GM19240 (cell line): ENCODE measurements around the gene CIB4.

Experiments
- DNase-seq: peaks from one replicate; pipeline ENCODE4 v3.0.0; 2011; ENCODE audit warnings: low spot score; ENCODE audit not compliant: insufficient read length

The CIB4 gene

DNA sequence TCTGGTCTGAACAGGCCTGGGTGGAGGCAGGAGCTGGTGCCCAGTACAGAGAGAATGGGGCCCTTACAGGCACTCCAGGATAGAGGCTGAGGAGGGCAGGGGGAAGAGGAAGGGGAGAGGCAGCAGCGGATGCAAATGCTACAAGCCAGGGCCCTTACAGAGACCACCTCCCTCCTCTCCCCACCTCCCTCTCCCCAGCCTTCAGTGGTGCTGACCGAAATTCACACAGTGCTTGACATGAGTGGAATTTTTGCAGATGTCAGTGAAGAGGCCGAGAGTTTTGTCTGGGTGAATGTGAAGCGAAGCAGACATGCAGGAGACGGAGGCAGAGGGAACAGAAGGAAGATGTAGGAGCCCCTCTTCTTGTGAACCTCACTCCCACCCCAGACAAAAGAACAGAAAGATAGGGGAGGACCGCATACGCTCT, 31.9 kb downstream of the CIB4 start:
- DNase-seq = no peak

DNA sequence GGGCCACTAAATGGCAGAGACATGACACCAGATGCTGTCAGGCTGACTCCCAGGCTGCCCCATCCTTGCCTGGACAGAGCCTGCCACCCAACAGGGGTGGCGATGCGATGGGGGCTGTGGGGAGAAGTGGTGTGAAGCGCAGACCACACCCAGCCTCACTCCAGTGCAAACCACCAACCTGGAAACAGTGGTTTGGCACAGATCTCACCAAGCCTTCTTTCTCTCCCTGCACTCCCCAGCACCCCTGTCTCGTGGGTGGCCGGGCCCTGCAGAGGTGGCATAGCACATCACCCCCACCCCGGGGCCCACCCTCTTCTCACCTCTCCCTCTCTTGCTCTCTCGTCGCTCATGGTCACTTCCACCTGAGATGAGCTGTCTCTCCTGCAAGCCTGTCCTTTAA, 32.6 kb downstream of the CIB4 start:
- DNase-seq = no peak

DNA sequence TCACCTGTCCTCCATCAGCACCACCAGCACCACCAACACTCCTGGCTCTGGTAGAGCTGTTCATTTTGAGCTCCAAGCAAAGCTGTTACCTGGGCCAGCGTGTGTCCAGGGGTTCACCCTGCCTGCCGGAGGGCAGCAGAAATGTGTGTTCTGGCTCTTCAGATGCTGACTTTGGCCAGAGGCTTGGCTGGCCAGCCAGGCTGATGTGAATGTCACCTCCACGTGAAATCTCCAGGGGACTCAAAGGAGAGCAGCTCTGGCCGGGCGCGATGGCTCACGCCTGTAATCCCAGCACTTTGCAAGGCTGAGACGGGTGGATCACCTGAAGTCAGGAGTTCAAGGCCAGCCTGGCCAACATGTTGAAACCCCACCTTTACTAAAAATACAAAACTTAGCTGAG, 33.5 kb downstream of the CIB4 start:
- no peak for DNase-seq

DNA sequence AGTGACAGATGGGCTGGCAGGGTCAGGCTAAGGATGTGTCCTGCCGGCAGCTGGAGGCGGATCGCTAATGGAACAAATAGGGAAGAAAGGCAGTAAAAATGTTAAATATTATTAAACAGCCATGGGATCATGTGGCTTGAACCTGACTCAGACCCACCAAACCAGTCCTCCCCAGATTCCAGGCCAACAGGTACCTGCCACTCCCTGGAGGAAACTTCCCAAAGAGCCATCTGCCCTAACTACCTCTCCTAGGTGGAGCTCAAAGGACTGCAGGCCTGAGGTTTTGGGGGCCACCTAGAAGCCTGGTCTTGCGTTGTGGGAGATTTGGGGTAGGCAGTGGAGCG, 34.3 kb downstream of the CIB4 start:
- DNase-seq = no peak

DNA sequence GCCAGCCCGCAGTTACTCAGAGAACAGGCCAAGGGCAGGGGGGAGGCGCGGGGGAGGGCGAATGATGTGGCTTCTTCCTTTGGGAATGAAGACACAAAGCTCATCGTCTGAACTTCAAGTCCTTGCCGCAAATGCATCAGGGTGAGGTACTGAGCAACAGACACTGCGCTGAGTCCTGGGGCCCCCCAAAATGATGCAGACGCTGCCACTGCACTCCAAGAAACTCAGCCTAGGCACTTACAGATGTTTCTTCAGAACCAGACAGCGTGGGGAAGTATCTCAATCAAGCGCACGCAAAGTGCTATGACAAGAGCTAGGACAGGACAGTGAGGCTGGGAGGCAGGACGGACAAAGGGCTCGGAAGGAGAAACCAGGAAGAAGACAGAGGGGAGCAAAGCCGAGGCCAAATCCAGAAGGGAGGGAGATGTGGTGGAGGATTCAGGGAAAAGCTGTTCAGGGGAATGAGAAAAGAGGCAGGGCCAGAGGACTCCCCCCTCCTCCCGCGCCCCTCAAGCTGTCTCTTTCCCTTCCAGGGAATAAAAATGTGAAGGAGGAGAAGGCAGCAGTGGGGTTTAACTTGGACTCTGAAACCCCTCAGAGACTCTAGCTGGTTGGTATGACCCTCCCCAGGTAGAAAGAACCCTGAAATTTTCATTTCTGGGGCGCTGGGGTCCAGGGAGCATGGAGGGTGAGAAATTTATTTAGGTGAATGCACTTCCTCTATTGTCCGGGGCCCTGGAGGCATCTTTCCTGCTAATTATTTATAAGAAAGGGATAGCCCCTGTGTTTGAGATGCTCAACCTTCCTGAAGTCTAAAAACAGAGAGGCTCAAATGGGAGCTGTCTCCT, 34.9 kb downstream of the CIB4 start:
- DNase-seq = no peak

DNA sequence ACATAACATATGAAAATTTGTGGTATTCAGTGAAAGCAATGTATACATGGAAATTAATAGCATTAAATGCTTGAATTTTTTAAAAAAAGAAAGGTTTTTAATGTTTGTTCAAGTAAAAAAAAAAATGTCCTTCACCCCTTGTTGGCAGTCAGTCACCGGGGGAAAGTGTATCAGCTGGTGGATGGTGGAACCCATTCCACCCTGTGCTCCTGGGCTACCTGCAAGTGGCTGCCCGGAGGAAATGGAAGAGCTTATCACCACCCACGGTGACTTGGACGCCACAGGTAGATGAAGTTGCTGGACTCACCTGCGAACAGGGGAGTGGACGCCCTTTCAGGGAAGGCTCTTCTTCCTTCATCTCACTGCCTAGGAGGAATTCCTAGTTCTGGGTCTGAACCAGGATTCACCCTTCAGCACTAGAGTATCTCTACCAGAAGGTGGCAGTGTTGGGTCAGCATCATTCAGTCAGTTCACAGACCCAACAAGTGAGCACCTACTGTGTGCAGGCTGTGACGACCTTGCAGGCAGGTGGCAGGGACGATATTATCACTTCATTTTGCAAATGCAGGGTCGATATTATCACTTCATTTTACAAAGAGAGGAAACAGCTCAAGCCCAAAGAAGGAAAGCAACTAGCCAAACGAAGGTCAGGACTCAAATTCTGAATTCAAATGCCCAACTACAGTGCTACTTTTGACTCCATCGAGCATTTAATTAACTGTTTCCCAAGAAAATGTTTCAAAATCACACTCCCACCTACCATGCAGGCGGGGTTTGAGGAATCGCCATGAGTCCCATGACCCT, 35.8 kb downstream of the CIB4 start:
- DNase-seq = peak; percentile 19

DNA sequence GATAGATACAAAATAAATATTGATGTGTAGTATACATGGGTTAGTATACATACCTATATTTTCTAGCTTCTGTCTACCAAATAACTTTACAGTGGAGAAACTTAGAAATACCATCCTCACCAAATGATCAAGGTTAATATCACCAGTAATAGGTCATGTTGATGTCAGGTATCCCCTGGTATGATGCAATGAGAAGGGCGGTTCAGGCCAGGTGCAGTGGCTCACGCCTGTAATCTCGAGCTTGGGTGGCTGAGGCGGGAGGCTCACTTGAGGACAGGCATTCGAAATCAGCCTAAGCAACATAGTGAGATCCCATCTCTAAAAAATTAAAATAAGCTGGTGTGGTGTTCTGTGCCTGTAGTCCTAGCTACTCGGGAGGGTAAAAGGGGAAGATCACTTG, 38.6 kb downstream of the CIB4 start:
- no peak for DNase-seq

DNA sequence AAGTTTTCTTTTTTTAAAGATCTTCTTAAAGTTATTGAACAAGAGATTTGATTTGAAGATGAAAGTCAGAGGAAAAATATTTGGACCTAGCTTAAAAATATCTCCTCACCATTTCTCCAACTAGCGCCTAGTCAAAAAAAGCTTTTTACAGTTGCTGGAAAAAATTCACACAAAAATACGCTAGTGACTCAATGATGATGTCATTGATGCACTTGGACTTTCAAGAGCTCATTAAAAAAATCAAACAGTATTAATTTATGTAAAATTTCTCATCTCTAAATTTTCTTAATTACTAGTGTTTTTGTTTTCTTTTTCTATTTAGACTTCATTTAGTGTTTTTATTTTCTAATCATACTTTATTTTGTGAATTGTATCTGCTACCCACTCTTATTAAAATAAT, 41.8 kb downstream of the CIB4 start:
- DNase-seq = no peak

DNA sequence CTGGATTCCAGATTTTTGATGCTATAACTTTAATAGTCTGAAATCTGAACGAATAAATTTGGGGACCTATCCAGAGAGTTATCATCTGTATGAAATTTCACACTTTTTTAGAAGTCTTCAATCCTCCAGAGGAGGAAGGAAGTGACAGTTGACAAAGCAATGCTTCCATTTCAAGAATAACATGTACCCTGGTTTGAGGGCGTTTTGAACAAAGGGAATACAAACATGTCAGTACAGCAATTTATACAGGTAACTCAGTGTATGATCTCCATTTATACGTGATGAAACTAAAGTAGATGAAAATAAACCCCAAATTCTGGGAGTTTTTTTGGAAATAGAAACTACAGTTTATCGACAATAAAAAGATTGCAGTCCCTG, 42.2 kb downstream of the CIB4 start:
- DNase-seq = no peak

DNA sequence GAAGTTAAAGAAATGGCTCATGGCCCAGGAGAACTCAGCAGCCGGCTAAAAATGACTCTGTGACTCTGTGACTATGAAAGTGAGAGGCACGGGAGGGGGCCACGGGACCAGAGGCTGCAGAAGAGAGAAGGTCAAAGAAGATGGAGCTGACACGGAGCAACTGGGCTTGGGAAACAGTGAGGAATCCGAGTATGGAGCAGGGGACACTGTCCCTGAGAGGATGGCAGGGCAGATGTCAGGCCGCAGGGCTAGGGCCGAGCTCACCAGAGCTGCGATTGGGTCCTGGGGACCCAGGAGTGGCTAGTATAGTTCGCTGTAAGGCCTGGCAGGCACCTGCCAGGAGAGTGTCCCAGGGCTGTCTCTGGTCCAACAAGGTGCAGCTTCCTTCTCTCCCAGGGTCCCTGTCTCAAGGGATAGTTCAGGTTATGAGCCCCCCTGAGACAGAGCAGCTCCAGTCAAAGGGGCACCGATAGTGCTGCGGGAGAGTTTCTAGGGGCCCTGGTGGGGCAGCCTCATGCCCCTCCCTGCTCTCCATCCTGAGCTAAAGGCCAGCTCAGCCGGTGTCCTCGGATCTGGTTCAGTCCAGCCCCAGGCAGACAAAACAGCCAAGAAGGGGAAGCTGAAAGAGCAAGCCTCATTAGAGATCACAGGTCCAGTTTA, 42.7 kb downstream of the CIB4 start:
- DNase-seq = no peak

DNA sequence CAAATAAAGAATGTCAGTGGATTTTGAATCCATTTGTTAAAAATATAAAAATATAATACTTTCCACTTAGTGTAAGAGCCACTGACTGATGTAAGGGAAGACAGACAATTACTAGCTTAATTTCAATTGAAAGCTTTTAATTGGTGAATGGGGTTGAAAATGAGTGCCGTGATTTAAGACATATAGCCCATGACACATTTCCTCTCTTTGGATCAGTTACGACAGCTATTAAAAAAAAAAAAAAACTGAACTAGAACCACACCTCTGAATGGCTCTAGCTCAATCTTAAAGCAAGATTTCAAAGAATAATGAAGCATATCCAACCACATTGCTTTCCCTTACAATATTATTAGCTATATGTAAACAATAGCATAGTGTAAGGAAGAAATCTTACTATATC, 44.0 kb downstream of the CIB4 start:
- no peak for DNase-seq

DNA sequence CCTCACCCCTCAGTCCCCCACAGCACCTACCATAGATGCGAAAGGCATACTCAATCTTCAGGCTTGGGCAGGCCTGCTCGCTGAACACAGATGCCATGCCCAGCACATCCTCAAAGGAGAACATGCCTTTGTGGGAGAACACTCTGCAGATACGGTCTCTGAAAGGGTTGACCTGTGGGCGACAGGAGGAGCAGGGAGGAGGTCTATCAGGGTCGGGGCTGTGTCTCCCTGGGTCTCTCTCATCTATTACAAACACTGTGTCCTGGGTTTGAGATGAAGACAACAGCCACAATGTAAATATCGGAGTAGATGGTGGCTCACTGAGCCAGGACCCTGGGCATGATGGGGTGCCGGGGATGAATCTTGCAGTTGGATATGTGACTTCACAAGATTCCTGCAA, 46.0 kb downstream of the CIB4 start:
- DNase-seq = no peak

DNA sequence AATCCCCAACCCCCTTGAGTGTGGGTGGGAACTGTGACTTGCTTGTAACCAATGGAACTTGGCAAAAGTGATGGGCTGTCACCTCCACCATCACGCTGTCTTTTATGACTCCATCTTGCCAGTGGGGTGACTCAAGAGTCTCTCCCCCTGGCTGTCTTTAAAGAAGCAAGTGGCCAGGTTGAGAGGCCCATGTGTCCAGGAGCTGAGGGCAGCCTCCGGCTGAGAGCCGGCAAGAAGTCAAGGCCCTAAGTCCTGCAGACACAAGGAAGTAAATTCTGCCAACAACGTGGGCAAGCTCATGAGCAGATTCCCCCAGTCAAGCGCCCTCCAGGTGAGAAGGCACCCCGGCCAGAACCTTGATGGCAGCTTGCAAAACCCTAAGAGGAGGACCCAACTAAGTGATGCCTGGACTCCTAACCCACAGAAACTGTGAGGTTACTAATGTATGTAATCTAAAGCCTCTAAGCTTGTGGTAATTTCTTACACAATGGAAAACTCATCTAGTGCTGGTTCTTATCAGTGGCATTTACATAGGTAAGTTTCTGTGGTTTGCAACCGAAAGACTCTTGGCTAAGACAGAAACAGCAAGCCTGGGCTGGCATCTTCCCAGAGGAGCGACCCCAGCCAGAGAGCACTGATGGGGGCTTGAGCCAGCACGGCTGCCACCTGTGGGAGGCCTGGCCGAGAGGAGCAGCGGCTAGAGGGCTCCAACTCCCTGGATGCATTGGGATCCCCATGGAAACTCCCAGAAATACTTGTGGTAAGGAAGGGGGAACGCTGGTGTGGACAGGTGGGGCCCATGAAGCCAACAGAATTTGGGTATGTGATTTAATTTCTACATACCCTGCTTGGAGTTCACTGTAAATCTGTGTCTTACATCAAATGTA, 49.3 kb downstream of the CIB4 start:
- no peak for DNase-seq

DNA sequence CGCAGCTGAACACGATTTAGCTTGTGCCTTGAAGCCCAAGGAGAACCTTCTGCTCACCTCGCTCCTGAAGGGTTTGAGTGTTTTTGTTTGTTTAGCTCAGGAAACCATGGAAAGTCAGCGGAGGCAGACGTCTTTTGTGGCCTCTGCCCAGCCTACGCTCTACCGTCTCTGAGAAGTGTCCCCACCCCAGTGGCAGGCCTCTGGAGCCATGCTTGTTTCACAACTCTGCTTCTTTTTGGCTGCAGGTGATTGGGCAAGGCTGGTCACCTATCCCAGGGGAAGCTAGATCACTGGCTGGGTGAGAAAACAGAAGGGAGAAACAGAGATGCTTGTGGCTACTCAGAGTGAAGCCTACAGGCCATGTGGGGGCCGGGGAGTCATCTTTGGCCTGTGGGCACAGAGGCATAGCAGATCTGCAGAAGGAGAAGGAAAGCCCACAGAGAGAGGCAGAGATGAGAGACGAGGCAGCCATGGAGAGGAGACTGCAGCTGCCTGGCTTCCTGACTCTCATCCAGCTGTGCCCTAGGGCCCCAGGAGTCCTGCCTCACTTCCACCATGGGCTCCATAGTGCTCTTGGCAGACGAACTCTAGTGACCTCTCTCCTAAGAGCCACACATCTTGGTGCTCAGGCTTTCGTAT, 50.1 kb downstream of the CIB4 start:
- DNase-seq = no peak

DNA sequence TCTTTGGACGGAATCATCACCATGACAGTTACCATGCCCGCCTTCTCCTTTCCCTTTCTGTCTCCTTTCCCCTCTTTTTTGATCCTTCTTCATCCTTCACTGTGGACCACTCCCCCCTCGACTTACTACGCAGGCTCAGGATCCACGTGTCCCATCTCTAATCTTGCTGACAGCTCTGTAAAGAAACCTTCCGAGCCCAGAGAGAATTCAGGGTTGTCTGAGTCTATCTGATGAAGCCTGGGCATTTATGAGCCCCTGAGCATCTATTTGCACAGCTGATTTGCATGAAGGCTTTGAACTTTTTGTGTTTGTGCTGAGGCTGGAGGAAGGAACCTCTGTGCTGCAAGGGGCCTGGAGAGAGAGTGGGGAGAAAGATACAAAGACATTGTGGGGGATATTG, 50.7 kb downstream of the CIB4 start:
- DNase-seq = no peak

DNA sequence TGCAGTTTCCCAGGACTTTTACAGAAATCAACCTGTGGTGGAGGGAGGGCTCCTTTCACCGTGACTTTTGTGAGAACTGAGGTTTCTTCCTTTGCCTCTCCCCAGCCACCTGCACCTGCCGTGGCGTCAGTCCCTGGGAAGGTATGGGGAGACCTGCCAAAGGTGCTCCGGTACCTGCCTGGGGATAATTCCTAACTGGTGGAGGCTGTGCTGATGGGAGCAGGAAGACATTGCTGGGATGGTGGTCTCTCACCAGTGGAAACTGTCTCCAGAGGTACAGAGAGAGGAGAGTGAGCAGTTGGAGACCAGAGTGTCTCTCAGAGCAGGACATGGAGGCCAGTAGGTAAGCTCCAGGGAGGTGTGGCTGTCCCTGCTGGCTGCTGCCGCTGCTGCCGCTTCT, 52.6 kb downstream of the CIB4 start:
- DNase-seq = no peak

DNA sequence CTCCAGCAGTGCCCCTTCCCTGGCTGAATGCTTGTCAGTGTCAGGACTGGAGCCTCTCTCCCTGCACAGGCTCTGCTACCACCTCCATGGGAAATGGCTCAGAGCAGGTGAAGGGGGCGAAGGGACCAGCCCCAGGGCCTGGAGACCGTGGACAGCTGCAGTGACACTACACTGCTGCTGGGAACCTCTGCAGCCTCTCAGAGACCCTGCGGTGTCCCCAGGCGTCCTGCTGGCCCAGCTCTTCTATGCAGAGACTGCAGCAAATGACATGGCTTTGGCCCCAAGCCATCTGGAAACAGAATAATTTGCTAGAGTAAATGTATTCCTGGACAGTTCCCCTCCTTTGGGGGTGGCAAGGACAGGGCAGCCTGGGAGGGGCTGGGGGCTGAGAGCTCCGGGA, 53.2 kb downstream of the CIB4 start:
- DNase-seq = no peak

DNA sequence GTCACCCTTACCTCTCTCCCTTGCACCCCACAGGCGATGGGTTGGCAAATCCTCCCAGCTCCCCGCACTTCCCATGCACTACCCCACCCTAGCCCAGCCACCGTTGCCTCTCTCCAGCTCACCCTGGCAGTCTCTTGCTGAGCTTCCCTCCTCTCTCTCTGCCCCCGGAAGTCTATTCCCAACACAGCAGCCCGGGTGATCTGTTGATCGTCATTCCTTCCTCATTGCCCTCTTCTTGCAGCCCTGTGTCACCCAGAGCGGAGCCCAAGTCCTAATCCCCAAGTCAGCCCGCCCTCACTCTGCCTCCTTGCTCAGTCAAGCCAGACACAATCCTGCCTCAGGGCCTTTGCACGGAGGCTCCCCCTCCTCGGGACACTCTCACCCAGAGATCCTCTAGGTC, 55.2 kb downstream of the CIB4 start:
- DNase-seq = no peak

DNA sequence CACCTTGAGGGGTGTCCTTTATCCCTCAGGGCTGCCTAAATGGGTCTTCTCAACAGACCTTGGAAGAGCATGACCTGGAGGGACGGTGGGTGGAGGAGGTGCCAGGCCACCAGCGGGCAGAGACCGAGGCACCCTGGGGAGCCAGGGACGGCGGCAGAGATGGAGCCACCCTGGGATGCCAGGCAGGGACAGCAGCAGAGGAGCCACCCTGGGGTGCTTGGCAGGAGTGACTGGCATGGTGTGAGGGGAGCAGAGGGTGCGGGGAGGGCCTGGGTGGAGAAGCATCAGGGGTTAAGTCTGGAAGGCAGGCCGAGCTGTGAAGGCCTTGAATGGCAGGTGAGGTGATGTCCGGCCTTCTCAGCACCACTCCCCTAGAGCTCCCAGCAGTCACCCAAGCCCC, 56.1 kb downstream of the CIB4 start:
- DNase-seq = no peak

DNA sequence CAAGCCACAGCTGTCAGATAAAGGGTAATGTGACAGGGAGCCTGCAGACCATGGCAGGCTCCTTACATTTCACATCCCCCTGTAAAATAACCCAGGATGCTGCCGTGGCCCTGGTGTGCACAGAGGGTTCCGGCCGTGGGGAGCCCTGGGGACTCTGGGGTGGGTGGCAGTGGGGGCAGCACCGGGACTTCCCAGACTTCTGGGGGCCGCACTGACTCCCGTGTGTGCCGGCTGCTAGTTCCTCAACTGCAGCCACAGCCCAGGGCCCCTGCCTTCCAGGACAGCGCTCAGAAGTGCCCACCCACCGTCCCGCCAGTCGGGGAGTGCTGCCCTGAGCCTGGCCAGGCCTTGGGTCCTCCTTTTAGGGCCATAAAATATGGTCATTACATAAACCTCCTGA, 56.5 kb downstream of the CIB4 start:
- DNase-seq = no peak

DNA sequence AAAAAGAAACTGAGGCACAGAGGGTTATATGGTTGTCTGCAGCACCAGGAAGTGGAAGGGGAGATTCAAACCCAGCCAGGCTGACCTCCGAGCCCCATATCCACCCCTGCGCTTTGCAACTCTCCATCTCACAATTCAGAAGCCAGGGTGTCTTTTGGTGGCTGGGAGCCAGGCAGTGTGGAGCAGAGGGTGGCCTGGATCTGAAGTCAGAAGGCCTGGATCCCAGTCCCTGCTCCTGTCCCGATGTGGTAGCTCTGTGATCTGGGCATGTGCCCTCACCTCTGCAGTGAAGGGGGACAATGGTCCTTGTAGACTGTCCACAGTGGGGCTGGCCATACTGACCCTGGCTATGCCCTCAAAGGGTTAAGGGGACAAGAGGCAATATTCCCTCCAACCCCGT, 57.0 kb downstream of the CIB4 start:
- DNase-seq = no peak
